SK-N-SH treated with all-trans-retinoic acid at 6 μM for 48 hours (cell line): ENCODE data around the gene FAM83C.
"Not testable (repeated sequence)": the region's sequence is repeated elsewhere in the genome, so short reads cannot be mapped to it uniquely, and the experiment has no call there.

Experiments
- ATAC-seq: fragments of 200-7000 bp; cut with Tn5 transposase; 3 replicates; pipeline ENCODE4 v1.9.1; 2020; ENCODE audit warnings: mild to moderate bottlenecking, moderate library complexity
- BACH2 ChIP-seq: fragments of 250-450 bp; sonication (Bioruptor Pico); IDR thresholded peaks from 2 replicates; pipeline ENCODE4 v1.9.0; 2021; ENCODE audit warnings: mild to moderate bottlenecking, borderline replicate concordance
- CREB5 ChIP-seq: fragments of 250-450 bp; sonication (Bioruptor Pico); IDR thresholded peaks from 2 replicates; pipeline ENCODE4 v1.5.1; 2020; ENCODE audit warnings: low read depth, mild to moderate bottlenecking, moderate library complexity
- CSDC2 ChIP-seq: fragments of 250-450 bp; sonication (Bioruptor Pico); IDR thresholded peaks from 2 replicates; pipeline ENCODE4 v1.5.0; 2020; ENCODE audit warnings: mild to moderate bottlenecking, moderate library complexity
- CSRNP3 ChIP-seq: fragments of 250-450 bp; sonication (Bioruptor Pico); IDR thresholded peaks from 2 replicates; pipeline ENCODE4 v1.5.1; 2021; ENCODE audit warnings: mild to moderate bottlenecking, moderate library complexity
- GLIS3 ChIP-seq: fragments of 250-450 bp; sonication (Bioruptor Pico); IDR thresholded peaks from 2 replicates; pipeline ENCODE4 v1.5.0; 2020; ENCODE audit warnings: mild to moderate bottlenecking, moderate library complexity
- ISL1 ChIP-seq: fragments of 250-450 bp; sonication (Bioruptor Pico); IDR thresholded peaks from 2 replicates; pipeline ENCODE4 v2.1.2; 2022; ENCODE audit warnings: mild to moderate bottlenecking, moderate library complexity
- POU6F1 ChIP-seq: fragments of 250-450 bp; sonication (Bioruptor Pico); IDR thresholded peaks from 2 replicates; pipeline ENCODE4 v1.8.0; 2021; ENCODE audit warnings: low read depth, mild to moderate bottlenecking, moderate library complexity, borderline replicate concordance
- PPARA ChIP-seq: fragments of 250-450 bp; sonication (Bioruptor Pico); IDR thresholded peaks from 2 replicates; pipeline ENCODE4 v1.5.0; 2020; ENCODE audit warnings: mild to moderate bottlenecking, borderline replicate concordance
- SNAI2 ChIP-seq: fragments of 250-450 bp; sonication (Bioruptor Pico); IDR thresholded peaks from 2 replicates; pipeline ENCODE4 v1.5.0; 2020; ENCODE audit warnings: mild to moderate bottlenecking, moderate library complexity
- TOX ChIP-seq: fragments of 250-450 bp; sonication (Bioruptor Pico); IDR thresholded peaks from 2 replicates; pipeline ENCODE4 v1.8.0; 2021; ENCODE audit warnings: mild to moderate bottlenecking, moderate library complexity, borderline replicate concordance
- TSHZ2 ChIP-seq: fragments of 250-450 bp; sonication (Bioruptor Pico); IDR thresholded peaks from 2 replicates; pipeline ENCODE4 v1.5.0; 2020; ENCODE audit warnings: mild to moderate bottlenecking, moderate library complexity
- ZC3H10 ChIP-seq: fragments of 250-450 bp; sonication (Bioruptor Pico); IDR thresholded peaks from 2 replicates; pipeline ENCODE4 v1.5.1; 2021; ENCODE audit warnings: mild to moderate bottlenecking, moderate library complexity
- ZFP3 ChIP-seq: fragments of 250-450 bp; sonication (Bioruptor Pico); IDR thresholded peaks from 2 replicates; pipeline ENCODE4 v1.5.0; 2020; ENCODE audit warnings: mild to moderate bottlenecking, moderate library complexity
- ZFP30 ChIP-seq: fragments of 450-650 bp; formaldehyde crosslinking; IDR thresholded peaks from 2 replicates; pipeline ENCODE4 v1.5.0; 2022; ENCODE audit warnings: mild to moderate bottlenecking, moderate library complexity
- TF ChIP-seq, protein P1 (sequence below): fragments of 250-450 bp; sonication (Bioruptor Pico); IDR thresholded peaks from 2 replicates; pipeline ENCODE4 v1.8.0; 2020; ENCODE audit warnings: mild to moderate bottlenecking, moderate library complexity, borderline replicate concordance

FAM83C gene

GRCh38 chr20:35262731-35263531, 29.3 kb downstream of the FAM83C start:
- peak; percentile 93 for ATAC-seq
- TF ChIP-seq TOX (0 out of 2 replicates have a peak, but pooled peaks have one; percentile 16), CSRNP3 (CRISPR knock-in tag) (peak; percentile 73; the same call in 1 of the 2 replicates), GLIS3 (CRISPR knock-in tag) (peak; percentile 35; the same call in 1 of the 2 replicates), CSDC2 (CRISPR knock-in tag) (peak; percentile 99), ISL1 (CRISPR knock-in tag) (peak; percentile 83), SNAI2 (peak; percentile 98), ZFP3 (CRISPR knock-in tag) (peak; percentile 89), POU6F1 (CRISPR knock-in tag) (peak; percentile 88; the same call in 1 of the 2 replicates), TSHZ2 (0 out of 2 replicates have a peak, but pooled peaks have one; percentile 45), ZC3H10 (CRISPR knock-in tag) (0 out of 2 replicates have a peak, but pooled peaks have one; percentile 21), CREB5 (peak; percentile 76), ZFP30 (CRISPR knock-in tag) (peak; percentile 39; the same call in 1 of the 2 replicates)
- TF ChIP-seq, protein P1, sequence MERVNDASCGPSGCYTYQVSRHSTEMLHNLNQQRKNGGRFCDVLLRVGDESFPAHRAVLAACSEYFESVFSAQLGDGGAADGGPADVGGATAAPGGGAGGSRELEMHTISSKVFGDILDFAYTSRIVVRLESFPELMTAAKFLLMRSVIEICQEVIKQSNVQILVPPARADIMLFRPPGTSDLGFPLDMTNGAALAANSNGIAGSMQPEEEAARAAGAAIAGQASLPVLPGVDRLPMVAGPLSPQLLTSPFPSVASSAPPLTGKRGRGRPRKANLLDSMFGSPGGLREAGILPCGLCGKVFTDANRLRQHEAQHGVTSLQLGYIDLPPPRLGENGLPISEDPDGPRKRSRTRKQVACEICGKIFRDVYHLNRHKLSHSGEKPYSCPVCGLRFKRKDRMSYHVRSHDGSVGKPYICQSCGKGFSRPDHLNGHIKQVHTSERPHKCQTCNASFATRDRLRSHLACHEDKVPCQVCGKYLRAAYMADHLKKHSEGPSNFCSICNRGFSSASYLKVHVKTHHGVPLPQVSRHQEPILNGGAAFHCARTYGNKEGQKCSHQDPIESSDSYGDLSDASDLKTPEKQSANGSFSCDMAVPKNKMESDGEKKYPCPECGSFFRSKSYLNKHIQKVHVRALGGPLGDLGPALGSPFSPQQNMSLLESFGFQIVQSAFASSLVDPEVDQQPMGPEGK: peak; percentile 95

- ATAC-seq: not testable (repeated sequence)
Observed at GRCh38 chr20:35262321-35262720, 29.9 kb downstream of the FAM83C start.

DNA sequence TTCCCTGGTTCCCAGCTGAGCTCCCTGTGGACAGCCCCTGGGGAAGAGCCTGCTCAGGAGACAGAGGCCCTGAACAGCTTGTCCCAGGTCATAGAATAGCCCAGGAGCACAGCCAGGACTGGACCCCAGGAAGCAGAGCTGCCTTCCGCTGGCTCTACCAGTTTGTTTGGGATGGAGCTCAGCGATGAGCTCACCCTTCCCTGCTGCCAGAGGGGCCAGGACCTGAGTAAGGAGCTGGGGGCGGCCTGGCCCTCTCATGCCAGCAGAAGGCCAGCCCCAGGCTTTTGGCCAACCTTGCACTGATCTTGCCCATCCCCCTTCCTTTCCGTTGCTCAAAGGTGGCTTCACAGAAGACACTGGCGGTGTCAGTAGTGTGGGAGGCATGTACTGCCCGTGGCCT, 31.8 kb downstream of the FAM83C start:
- ATAC-seq: no peak
- TF ChIP-seq PPARA (no peak), ZC3H10 (CRISPR knock-in tag) (no peak), GLIS3 (CRISPR knock-in tag) (no peak), BACH2 (CRISPR knock-in tag) (no peak)
- TF ChIP-seq, protein P1: no peak
- TF ChIP-seq, all 23 proteins: peak for 0
